HK-2 (cell line): ENCODE measurements around the gene MAPK12.

Experiments used
- DNase-seq: peaks from one replicate; pipeline ENCODE4 v3.0.0-alpha.2; 2018; ENCODE audit not compliant: unreplicated experiment

Gene MAPK12

GRCh38 chr22:50299785-50300619, 38.5 kb upstream of the MAPK12 start:
- no peak for DNase-seq

GRCh38 chr22:50298937-50299784, 37.7 kb upstream of the MAPK12 start:
- no peak for DNase-seq

- no peak for DNase-seq
Observed at GRCh38 chr22:50298266-50298637, 36.8 kb upstream of the MAPK12 start.

GRCh38 chr22:50297510-50298265, 36.2 kb upstream of the MAPK12 start:
- no peak for DNase-seq

GRCh38 chr22:50296658-50297490, 35.4 kb upstream of the MAPK12 start:
- no peak for DNase-seq

GRCh38 chr22:50294319-50294656, 32.8 kb upstream of the MAPK12 start:
- no peak for DNase-seq

- peak; percentile 84 for DNase-seq
Observed at GRCh38 chr22:50293441-50294318, 32.2 kb upstream of the MAPK12 start.

- DNase-seq = peak; percentile 67
Observed at GRCh38 chr22:50292643-50293440, 31.4 kb upstream of the MAPK12 start.

GRCh38 chr22:50289942-50290630, 28.6 kb upstream of the MAPK12 start:
- DNase-seq = no peak

- no peak for DNase-seq
Observed at GRCh38 chr22:50289151-50289941, 27.9 kb upstream of the MAPK12 start.

GRCh38 chr22:50287731-50288130, 26.2 kb upstream of the MAPK12 start:
- no peak for DNase-seq

GRCh38 chr22:50286701-50287318, 25.3 kb upstream of the MAPK12 start:
- DNase-seq = no peak

- DNase-seq = no peak
Observed at GRCh38 chr22:50286275-50286674, 24.8 kb upstream of the MAPK12 start.

- no peak for DNase-seq
Observed at GRCh38 chr22:50285568-50286229, 24.2 kb upstream of the MAPK12 start.

- DNase-seq = no peak
Observed at GRCh38 chr22:50284479-50284878, 23.0 kb upstream of the MAPK12 start.

- DNase-seq = no peak
Observed at GRCh38 chr22:50283821-50284220, 22.3 kb upstream of the MAPK12 start.
